Measurements from ENCODE around the gene TMEM38A. TPM values are rescaled to one million over a fixed set of nuclear protein-coding genes. Genes with fewer than 3 reads are reported as not detected.
"Not testable (repeated sequence)": the region's sequence is repeated elsewhere in the genome, so short reads cannot be mapped to it uniquely, and the experiment has no call there.

The TMEM38A gene
- total RNA-seq, 2 donors from 2014 or later: 0.31 TPM; not detected in 1

DNA sequence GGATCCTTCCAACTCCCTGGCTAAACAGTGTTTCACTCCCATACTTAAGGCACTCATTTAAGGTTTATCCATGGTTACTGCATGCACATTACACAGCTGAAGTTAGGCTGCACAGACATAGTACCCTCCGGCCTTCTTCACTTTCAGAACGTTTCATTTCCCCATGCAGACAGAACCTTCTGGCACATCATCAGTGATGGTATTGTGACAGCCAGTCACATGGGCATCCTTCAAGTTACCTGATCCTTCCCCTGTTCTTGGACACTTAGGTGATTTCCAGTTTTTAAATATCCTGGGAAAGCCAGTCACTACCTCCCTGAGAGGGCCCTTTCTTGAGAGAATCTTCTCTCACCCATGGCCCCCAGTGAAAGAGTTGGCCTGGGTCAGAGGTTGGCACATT is 10.1 kb upstream of the TMEM38A start:
- Mint-ChIP-seq H3K9me3 (no peaks in the 10 kb centered on the region), H3K4me3 (no peak overlapping the region), H3K27me3 (no peaks in the 10 kb centered on the region), H3K36me3 (peaks cover 19% of the 10 kb centered on the region), H3K27ac (no peak overlapping the region), H3K4me1 (ENCODE audit: low read depth in 2 of 2) (peaks cover 0 to 22% of the 10 kb centered on the region in 2 donors)
- DNase-seq (ENCODE audit: low spot score) (no peak), ATAC-seq (no peak)

DNA sequence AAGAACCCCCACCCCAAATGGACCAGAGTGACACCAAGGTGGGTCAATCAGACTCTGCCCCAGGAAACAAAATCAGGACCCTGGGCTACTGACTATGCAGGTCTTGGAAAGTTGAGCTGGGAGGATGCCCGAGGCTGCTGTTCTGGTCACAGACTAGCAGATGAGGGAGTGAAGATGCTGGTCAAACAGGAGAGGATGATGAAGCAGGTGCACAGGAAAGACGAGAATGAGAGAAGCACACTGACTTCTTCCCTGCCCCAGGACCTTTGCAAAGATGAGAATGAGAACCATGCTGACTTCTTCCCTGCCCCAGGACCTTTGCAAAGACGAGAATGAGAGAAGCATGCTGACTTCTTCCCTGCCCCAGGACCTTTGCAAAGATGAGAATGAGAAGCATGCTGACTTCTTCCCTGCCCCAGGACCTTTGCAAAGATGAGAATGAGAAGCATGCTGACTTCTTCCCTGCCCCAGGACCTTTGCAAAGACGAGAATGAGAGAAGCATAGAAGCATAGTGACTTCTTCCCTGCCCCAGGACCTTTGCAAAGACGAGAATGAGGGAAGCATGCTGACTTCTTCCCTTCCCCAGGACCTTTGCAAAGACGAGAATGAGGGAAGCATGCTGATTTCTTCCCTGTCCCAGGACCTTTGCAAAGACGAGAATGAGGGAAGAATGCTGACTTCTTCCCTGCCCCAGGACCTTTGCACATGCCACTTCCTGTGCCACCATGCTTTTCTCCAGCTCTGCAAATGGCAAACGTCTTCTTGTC is 9.3 kb upstream of the TMEM38A start:
- H3K27ac Mint-ChIP-seq; H3K9me3 Mint-ChIP-seq; ATAC-seq; H3K4me3 Mint-ChIP-seq; DNase-seq (ENCODE audit: low spot score); H3K27me3 Mint-ChIP-seq: not testable (repeated sequence)
- peaks cover 19% of the 10 kb centered on the region for H3K36me3 Mint-ChIP-seq
- peaks cover 0 to 29% of the 10 kb centered on the region in 2 donors for H3K4me1 Mint-ChIP-seq (ENCODE audit: low read depth in 2 of 2)

DNA sequence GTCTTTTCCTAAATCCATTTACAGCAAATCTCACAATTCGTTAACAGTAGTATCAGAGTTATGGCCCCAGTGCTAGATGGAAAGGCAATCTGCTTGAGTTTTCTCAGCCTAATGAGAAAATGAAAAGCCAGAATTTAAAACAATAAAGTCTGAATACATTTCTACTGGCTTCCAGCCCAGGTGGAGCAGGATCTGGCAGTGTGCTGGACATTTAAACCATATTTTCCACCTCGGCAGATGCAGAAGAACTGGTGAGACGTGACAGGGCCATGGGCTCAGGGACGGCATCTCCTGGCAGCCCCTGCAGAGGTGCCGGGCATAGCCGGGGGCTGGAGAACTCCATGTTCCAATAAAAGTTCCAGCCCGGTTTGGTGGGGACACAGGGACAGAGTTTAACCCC is 8.1 kb upstream of the TMEM38A start:
- no peaks in the 10 kb centered on the region for H3K9me3 Mint-ChIP-seq
- peak overlapping the region in 1 of 2 donors; percentile 34 for H3K27ac Mint-ChIP-seq
- H3K27me3 Mint-ChIP-seq: no peaks in the 10 kb centered on the region
- H3K4me3 Mint-ChIP-seq: no peak overlapping the region
- DNase-seq (ENCODE audit: low spot score) (no peak), ATAC-seq (no peak)
- peaks cover 6 to 35% of the 10 kb centered on the region in 2 donors for H3K4me1 Mint-ChIP-seq (ENCODE audit: low read depth in 2 of 2)
- peaks cover 19% of the 10 kb centered on the region for H3K36me3 Mint-ChIP-seq

DNA sequence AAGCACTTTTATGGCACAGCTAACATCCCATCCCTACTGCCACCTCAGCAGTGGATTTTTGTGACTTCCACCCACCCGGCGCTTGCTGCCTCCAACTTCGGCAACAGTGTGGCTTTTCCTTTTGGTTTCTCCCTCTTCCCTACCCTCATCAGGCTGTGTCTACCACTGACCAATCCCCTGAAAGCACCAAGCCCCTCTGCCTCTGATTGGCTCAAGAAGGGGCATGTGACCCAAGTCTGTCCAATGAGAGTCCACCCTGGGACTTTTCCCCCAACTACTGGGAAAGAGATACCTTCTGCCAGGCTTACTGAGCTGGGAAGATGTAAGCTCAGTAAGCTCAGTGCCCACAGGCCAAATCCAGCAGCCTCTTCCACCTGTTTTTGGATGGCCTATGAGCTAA is 6.8 kb upstream of the TMEM38A start:
- Mint-ChIP-seq H3K27ac (peak overlapping the region in 1 of 2 donors; percentile 48), H3K4me3 (no peak overlapping the region), H3K9me3 (no peaks in the 10 kb centered on the region), H3K4me1 (ENCODE audit: low read depth in 2 of 2) (peaks cover 18 to 45% of the 10 kb centered on the region in 2 donors), H3K36me3 (peaks cover 24% of the 10 kb centered on the region), H3K27me3 (no peaks in the 10 kb centered on the region)
- DNase-seq (ENCODE audit: low spot score) (no peak), ATAC-seq (peak in 1 of 2 donors; percentile 41)

DNA sequence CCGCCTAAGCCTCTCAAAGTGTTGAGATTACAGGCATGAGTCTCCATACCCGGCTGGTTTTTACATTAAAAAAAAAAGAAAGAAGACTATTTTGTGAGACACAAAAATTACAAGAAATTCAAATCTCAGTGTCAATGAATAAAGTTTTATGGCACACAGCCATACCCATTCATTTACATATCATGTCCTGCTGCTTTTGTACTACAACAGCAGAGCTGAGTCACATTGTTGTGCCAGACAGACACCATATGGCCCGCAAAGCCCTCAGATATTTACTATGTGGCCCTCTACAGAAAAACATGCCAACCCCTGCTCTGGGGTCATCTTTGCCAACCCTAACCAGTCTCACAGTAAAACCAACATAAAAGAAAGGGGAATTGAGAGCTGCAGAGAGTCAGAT is 6.3 kb upstream of the TMEM38A start:
- Mint-ChIP-seq H3K4me3 (no peak overlapping the region), H3K9me3 (no peaks in the 10 kb centered on the region)

DNA sequence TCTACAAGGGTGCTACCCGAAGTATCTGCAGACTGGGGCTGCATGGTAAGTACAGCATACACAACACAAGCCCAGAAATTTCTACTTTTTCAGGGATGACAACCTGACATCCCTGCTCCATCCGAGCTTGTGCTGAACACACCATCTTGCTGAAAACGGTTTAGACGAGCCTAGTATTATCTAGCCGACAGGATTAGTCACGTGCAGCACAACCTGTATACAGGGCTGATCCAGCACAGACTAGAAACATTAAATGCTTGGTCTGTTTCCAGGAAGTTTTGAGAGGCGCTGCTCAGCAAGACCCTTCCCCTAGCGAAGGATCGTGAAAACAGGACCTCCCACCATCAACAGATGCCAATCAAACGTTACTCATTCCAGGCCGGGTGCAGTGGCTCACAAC is 5.2 kb upstream of the TMEM38A start:
- no peaks in the 10 kb centered on the region for H3K27me3 Mint-ChIP-seq
- no peaks in the 10 kb centered on the region for H3K9me3 Mint-ChIP-seq
- ATAC-seq (no peak), DNase-seq (ENCODE audit: low spot score) (no peak)
- no peak overlapping the region for H3K27ac Mint-ChIP-seq
- H3K4me1 Mint-ChIP-seq (ENCODE audit: low read depth in 2 of 2): peaks cover 18 to 42% of the 10 kb centered on the region in 2 donors
- no peak overlapping the region for H3K4me3 Mint-ChIP-seq
- H3K36me3 Mint-ChIP-seq: peaks cover 24% of the 10 kb centered on the region

More for the DNA sequence above, 6.3 kb upstream of the TMEM38A start:
- Mint-ChIP-seq H3K27me3 (no peaks in the 10 kb centered on the region), H3K4me1 (ENCODE audit: low read depth in 2 of 2) (peaks cover 18 to 47% of the 10 kb centered on the region in 2 donors), H3K27ac (peak overlapping the region in 1 of 2 donors; percentile 48), H3K36me3 (peaks cover 24% of the 10 kb centered on the region)
- ATAC-seq (no peak), DNase-seq (ENCODE audit: low spot score) (no peak)

DNA sequence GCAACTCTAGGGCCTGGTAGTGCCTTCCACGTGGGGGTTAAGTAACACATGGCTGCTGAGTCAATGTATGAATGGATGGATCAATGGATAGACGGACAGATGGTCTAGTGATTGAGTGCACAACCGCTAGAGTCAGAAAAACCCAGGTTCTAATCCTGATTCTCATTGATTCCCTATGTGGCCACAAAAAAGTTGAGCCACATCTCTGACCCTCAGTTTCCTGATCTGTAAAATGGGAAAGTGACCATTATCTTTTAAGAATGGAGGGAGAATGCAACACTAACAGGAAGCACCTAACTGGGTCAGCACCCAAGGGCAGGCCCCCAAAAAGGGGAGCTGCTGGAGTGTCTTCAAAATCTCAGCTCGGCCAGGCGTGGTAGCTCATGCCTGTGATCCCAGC is 3.6 kb upstream of the TMEM38A start:
- ATAC-seq (no peak), DNase-seq (ENCODE audit: low spot score) (no peak)
- peaks cover 18 to 38% of the 10 kb centered on the region in 2 donors for H3K4me1 Mint-ChIP-seq (ENCODE audit: low read depth in 2 of 2)
- H3K27me3 Mint-ChIP-seq: no peaks in the 10 kb centered on the region
- H3K36me3 Mint-ChIP-seq: peaks cover 15% of the 10 kb centered on the region
- peak overlapping the region; percentile 17 for H3K4me3 Mint-ChIP-seq
- no peaks in the 10 kb centered on the region for H3K9me3 Mint-ChIP-seq
- no peak overlapping the region for H3K27ac Mint-ChIP-seq

DNA sequence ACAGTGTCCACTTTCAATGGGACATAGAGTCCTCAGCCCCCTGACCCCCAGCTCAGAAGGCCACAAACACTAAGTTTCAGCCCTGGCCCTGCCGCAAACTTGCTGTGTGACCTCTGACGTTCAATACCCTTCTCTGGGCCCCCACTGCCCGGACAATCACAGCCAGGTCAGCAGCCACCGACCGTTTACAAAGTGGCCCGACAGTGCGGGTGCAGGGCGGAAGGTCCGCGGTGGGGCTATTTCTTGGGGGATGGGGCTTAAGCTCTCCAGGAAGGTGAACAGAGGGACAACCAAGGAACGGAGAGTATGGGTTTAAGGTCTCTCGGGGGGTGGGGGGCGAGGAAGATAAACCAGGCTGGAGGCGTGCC is 1.5 kb upstream of the TMEM38A start:
- Mint-ChIP-seq H3K36me3 (peaks cover 5% of the 10 kb centered on the region), H3K4me1 (ENCODE audit: low read depth in 2 of 2) (peaks cover 18 to 31% of the 10 kb centered on the region in 2 donors), H3K9me3 (no peaks in the 10 kb centered on the region), H3K27ac (peak overlapping the region; percentile 81 to 98), H3K27me3 (no peaks in the 10 kb centered on the region), H3K4me3 (peak overlapping the region; percentile 89)
- no peak for DNase-seq (ENCODE audit: low spot score)
- no peak for ATAC-seq

DNA sequence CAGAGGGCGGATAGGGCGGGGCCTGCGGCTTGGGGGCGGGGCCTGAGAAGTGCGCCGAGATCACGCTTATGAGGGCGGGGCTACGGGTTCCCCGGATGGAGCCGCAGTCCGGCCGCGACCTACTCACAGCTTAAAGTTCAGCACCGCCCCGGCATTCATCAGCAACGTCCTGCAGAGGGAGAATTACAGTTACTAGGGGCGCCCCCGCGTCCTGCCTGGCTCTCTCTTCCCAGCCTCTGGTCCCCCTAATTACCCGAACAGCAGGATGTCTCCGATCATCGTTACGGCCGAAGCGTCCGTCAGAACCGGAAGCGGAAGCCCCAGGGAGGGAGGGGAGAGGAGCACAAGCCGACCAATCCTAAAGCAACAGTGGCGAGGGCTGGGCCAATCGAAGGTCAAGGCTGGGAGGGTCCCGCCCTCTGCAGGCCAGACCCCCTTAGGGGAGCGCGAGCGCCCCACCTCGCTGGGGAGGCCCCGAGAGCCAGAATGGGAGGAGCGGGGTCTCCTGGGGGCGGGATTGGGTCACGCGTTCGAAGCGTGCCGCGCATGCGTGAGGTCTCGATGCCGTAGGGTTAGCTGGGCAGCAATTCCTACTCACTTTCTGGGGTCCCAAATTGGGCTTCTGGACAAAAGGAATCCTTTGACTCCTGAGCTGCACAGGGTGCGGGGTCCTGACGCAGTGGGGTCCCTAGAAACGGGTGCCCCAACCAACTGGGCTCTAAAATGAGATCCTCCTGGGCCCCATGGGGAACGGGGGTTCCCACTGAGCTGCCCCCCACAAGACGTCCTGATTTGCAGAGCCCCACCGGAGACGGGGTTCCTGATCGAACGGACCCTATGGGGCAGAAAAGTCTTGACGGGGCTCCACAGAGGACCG is 869 bp upstream of the TMEM38A start, which contains the start of gene SMIM7:
Gene SMIM7 (minus strand): TSS at position 313 of the 877 bp plus-strand sequence. CDS start 34 bp downstream, at position 279.
- peak; percentile 98 to 99 for ATAC-seq
- no peaks in the 10 kb centered on the region for H3K9me3 Mint-ChIP-seq
- H3K36me3 Mint-ChIP-seq: peaks cover 5% of the 10 kb centered on the region
- peak; percentile 99 for DNase-seq (ENCODE audit: low spot score)
- H3K27ac Mint-ChIP-seq: peak within 1 kb of the TSS; percentile 81 to 98
- H3K27me3 Mint-ChIP-seq: no peaks in the 10 kb centered on the region
- H3K4me1 Mint-ChIP-seq (ENCODE audit: low read depth in 2 of 2): peaks cover 18 to 31% of the 10 kb centered on the region in 2 donors
- peak within 1 kb of the TSS; percentile 89 for H3K4me3 Mint-ChIP-seq

DNA sequence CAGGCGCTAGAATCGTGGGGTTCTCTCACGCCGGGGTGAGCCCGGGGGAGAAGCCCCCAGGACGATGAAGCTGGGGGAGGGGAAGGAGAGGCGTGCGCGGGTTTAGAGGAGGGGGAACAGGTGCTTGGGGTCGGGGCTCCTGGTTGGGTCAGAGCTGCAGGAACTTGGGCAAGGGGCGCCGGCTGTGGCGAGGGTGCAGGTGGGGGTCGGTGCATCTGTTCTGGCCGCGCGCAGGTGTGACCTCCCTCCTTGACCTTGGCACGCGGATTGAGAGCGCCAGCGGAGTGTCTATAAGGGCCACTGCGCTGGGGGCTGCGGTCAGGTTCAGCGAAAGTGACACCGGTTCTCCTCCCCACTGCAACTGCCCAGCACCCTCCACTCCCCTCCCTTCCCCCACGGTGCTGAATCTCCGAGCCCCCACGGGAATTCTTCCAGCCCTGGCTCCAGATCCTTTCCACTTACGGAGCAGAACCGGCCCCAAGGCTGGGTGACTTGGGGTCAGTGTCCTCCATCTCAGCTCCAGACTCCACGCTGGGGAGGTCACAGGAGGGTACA is 618 bp downstream of the TMEM38A start:
- Mint-ChIP-seq H3K4me1 (ENCODE audit: low read depth in 2 of 2) (peaks cover 18 to 25% of the 10 kb centered on the region in 2 donors), H3K36me3 (peaks cover 5% of the 10 kb centered on the region), H3K27me3 (no peaks in the 10 kb centered on the region), H3K9me3 (no peaks in the 10 kb centered on the region), H3K27ac (no peak overlapping the region), H3K4me3 (peak overlapping the region; percentile 69)
- ATAC-seq (no peak), DNase-seq (ENCODE audit: low spot score) (peak; percentile 62)

DNA sequence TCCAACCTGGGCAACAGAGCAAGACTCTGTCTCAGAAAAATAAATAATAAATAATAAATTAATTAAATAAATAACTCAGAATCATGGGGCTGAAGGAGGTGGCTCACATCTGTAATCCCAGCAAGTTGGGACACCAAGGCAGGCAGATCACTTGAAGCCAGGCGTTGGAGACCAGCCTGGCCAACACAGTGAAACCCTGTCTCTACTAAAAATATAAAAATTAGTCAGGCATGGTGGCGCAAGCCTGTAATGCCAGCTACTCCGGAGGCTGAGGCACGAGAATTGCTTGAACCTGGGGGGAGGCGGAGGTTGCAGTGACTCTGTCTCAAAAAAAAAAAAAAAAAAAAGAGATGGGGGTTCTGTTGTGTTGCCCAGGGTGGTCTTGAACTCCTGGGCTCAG is 7.2 kb downstream of the TMEM38A start:
- Mint-ChIP-seq H3K27ac (no peak overlapping the region), H3K4me1 (ENCODE audit: low read depth in 2 of 2) (peaks cover 0 to 4% of the 10 kb centered on the region in 2 donors), H3K27me3 (no peaks in the 10 kb centered on the region), H3K36me3 (no peaks in the 10 kb centered on the region), H3K4me3 (no peak overlapping the region), H3K9me3 (no peaks in the 10 kb centered on the region)
- DNase-seq (ENCODE audit: low spot score) (no peak), ATAC-seq (no peak)

DNA sequence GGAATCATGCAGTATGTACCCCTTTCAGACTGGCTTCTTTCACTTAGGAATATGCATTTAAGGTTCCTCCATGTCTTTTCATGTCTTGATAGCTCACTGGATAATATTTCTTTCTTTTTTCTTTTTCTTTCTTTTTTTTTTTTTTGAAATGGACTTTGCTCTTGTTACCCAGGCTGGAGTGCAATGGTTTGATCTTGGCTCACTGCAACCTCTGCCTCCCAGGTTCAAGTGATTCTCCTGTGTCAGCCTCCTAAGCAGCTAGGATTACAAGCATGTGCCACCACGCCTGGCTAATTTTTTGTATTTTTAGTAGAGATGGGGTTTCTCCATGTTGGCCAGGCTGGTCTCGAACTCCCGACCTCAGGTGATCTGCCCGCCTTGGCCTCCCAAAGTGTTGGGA is 7.8 kb downstream of the TMEM38A start:
- H3K4me3 Mint-ChIP-seq; H3K27me3 Mint-ChIP-seq; ATAC-seq; H3K27ac Mint-ChIP-seq; H3K9me3 Mint-ChIP-seq; H3K4me1 Mint-ChIP-seq (ENCODE audit: low read depth in 2 of 2); H3K36me3 Mint-ChIP-seq; DNase-seq (ENCODE audit: low spot score): not testable (repeated sequence)

DNA sequence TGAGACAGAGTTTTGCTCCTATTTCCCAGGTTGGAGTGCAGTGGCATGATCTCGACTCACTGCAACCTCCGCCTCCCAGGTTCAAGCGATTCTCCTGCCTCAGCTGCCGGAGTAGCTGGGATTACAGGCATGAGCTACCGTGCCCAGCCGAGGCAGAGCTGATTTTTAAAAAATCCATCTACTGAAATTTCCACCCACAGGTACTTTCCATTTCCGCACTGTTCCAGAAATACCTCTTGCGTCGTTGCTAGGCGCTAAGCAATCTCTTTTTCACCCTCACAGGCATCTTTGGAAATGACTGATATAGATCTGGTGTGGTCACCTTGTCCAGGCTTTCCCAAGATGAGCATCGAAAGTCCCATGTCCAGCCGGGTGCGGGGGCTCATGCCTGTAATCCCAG is 9.4 kb downstream of the TMEM38A start:
- Mint-ChIP-seq H3K4me3 (no peak overlapping the region), H3K27me3 (no peaks in the 10 kb centered on the region), H3K9me3 (no peaks in the 10 kb centered on the region), H3K4me1 (ENCODE audit: low read depth in 2 of 2) (no peaks in the 10 kb centered on the region), H3K36me3 (no peaks in the 10 kb centered on the region), H3K27ac (no peak overlapping the region)
- no peak for DNase-seq (ENCODE audit: low spot score)
- ATAC-seq: no peak

All from natural killer cell treated with Interleukin-12 subunit alpha and Interleukin-12 subunit beta and Interleukin-15 and Interleukin-18, amount 100 ng/mL, for 72 hours (primary cell).